ACHN (cell line): ENCODE measurements around the gene PIK3R5.

Source experiments
- DNase-seq: peaks from one replicate; pipeline ENCODE4 v3.0.0-alpha.2; 2015
- in situ Hi-C: cut with HindIII; loops from 2 replicates; pipeline ENCODE4 v1.10.0; 2017; ENCODE audit warnings: low sequenced_read_pairs, low pct_ligation_motif_present, low pct_unique_long_range_greater_than_20kb

PIK3R5 gene

DNA sequence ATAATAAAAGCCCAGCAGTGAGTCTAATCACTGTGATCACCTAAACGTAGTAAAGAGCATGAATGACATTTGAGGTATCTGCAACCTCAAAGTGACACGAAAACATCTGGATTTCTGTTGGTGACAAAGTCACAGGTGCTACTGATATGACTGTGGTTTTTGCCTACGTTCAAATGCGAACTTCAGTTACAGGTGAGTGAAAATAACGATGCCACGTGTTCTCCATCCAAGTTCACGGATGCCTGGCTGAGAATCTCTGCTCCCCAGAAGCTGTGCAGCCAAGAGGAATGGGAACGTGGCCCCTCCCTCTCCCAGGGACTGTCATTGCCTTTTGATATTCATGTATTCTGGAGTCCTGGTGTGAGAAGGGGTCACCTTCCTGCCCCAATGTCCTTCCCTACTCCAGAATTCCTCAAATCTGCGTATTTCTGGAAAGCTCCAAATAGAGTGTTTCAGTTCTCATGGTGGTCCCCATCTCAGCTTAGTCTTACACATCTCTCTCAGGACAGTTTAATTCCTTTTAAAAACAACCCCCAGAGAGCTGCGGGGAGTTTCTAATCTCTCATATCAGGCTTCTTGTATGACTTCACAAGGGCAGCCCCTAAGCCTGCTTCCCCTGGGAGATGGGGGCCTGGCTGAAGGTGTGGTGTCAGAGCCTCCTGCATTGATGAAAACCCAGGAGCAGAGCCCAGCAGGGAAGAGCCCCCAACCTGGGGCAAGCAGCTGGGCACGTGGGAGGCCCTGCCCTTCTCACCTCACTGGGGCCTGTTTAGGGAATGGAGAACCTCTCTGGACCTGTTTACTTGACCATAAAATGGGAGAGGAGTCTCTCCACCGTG is 25.8 kb downstream of the PIK3R5 start:
- no peak for DNase-seq
- in situ Hi-C loops: no loop called here

DNA sequence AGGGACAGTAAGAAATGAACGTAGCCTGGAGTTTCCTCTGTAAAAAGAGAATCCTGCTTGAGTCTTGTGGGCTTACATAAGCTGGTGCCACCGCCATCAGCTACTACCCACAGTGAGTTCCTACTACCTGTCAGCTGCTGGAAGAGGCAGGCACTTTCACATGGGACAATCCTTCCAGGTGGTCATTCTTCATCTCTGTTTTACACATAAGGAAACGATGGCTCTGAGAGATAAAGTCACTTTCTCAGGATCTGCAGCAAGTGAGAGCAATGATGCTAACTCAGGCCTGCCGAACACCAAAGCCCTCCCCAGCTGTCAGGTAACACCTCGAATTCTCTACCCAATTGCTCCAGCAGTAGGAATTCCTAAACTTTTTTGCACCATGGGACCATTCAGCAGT is 26.6 kb downstream of the PIK3R5 start:
- in situ Hi-C loops: no loop called here
- DNase-seq: no peak

DNA sequence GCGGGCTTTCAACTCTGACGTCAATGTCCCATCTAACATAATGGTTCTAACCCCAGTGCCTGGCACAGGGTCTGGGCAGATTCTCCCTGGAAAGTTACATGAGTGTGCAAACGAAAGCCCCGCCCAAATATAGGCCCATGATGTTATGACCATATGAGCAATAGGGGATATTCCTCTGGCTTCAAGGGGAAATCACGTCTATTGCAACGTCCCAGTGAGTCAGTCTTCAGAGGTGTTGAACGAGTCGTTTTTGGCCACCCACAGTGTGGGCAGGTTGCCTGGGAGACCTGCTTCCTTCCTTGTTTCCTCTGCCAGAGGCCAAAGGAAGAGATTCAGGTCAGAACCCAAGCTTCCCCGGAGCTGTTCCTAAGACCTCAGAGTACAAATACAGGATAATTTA is 30.3 kb downstream of the PIK3R5 start:
- in situ Hi-C loops: no loop called here
- no peak for DNase-seq

DNA sequence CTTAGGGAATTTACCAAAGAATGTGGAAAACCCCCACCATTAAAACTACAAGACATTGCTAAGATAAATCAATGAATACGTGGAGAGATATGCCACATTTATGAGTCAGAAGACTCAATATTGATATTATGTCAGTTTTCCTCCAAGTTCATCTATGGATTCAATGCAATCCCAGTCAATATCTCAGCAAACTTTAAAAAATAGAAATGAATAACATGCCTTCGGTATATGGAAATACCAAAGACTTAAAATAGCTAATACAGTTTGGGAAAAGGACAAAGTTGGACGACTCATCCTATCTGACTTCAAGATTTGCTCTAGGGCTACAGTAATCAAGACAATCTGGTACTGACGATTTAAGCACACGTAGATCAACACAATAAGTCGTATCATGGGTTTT is 31.2 kb downstream of the PIK3R5 start:
- DNase-seq: no peak
- in situ Hi-C loops: no loop called here

DNA sequence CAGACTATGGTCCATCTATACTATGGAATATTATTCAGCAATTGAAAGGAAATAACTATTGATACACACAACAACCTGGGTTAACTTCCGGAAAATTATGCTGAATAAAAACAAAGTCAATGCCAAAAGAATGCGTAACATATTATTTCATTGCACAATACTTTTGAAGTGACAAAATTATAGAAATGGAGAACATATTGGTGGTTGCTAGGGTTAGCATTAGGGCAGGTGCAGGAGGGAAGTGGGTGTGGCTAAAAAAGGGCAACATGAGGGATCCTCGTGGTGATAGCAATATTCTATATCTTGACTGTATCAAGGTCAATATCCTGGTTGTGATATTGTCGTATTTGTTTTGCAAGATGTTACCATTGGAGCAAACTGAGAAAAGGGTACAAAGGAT is 34.9 kb downstream of the PIK3R5 start:
- DNase-seq: no peak
- in situ Hi-C loops: no loop called here

DNA sequence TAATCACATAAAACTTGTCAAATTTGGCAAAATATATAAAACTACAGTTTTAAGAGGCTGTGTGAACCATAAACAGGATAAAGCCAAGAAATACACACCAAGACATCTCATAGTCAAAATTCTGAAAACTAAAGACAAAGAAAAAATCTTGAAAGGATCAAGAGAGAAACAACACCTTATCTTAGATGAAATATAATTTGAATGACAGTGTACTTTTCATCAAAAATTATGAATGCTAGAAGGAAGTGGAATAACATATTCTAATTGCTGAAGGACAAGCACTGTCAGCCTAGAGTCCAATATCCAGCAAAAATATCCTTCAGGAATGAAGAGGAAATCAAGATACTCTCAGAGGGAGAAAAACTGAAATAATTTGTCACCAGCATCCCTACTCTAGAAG is 37.2 kb downstream of the PIK3R5 start:
- in situ Hi-C loops: no loop called here
- DNase-seq: no peak

DNA sequence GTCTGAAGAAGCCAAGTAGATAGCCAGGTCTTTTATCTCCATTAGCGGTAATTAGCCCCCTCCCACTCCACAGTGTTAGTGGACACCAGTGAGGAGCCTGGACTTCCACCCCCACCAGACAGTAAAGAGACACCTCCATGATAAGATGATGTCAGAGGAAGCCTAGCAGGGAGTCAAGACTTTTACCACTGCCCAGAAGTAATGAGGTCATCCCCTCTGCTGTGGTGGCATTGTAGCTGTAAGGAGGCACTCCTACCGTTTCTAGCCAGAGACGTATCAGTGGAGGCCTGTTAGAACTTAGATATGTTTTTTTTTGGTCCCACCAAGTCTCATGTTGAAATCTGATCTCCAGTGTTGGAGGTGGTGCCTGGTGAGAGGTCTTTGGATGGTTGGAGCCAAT is 38.1 kb downstream of the PIK3R5 start:
- DNase-seq: no peak
- in situ Hi-C loops: no loop called here

DNA sequence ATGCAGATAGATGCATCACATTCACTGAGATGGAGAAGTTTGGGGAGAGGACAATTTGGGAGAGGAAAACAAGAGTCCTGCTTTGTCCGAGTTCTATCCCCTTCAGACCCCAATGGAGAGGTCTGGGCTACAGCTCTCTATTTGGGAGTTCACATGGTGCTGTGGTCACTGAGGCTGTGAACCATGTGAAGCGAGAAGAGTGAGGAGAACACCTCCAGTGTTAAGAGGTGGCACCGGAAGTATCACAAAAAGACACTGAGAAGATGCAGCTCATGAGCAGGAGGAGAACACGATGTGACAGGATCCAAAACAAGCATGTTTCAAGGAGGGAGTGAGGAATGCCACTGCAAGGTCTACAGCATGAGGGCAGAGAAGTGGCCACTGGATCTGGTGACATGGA is 39.7 kb downstream of the PIK3R5 start:
- in situ Hi-C loops: no loop called here
- DNase-seq: no peak

DNA sequence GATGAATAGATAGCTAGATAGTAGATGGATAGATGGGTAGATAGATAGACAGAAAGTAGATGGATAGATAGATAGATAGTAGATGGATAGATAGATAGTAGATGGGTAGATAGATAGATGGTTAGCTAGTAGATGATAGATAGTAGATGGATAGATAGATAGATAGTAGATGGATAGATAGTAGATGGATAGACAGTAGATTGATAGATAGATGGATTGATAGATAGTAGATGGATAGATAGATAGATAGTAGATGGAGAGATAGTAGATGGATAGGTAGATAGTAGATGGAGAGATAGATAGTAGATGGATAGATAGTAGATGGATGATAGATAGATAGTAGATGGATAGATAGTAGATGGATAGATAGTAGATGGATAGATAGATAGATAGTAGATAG is 40.4 kb downstream of the PIK3R5 start:
- DNase-seq: no peak
- in situ Hi-C loops: no loop called here

DNA sequence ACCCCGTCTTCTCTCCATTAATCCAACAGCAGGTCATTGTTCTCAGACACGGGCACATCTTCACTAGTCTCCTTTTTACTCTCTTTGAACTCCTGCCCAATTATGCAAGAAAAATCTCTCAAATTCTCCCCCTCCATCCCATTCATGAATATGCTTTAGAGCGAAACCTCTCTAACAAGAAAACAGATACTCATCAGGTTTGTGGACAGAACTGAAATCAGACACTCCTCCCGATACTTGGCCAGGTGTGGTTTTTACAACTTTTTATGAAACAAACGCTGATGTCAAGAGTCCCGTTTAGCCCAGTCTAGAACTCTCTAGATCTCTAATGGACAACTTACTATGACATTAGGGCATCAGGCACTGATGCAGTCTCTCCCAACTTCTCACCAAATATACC is 40.9 kb downstream of the PIK3R5 start:
- DNase-seq: no peak
- in situ Hi-C loops: no loop called here

DNA sequence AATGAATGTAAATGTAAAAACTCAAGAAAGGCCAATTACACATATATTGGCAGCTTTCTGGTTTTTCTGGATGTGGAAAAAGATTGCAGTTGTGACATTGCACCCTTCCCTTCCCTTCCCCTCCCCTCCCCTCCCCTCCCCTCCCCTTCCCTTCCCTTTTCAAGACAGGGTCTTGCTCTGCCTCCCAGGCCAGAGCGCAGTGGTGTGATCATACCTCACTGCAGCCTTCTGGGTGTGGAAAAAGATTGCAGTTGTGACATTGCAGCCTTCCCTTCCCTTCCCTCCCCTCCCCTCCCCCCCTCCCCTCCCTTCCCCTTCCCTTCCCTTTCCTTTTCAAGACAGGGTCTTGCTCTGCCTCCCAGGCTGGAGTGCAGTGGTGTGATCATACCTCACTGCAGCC is 41.7 kb downstream of the PIK3R5 start:
- in situ Hi-C loops: no loop called here
- no peak for DNase-seq

DNA sequence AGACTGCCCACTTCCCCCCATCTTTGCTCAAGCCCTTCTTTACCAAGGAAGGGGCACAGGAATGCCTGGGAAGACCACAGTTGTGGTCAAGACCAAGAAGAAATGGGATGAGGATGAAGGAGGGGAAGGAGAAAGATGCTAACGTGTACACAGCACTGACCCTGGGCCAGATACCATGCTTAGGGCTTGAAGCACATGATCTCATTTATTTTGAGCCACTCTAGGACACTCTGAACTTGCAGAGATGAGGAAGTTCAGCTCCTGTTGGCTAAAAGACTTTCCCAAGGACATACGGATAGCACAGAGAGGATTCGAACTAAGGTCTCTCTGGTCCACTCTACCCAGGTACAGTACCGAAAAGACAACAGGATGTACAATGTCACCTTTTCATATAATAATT is 42.6 kb downstream of the PIK3R5 start:
- no peak for DNase-seq

DNA sequence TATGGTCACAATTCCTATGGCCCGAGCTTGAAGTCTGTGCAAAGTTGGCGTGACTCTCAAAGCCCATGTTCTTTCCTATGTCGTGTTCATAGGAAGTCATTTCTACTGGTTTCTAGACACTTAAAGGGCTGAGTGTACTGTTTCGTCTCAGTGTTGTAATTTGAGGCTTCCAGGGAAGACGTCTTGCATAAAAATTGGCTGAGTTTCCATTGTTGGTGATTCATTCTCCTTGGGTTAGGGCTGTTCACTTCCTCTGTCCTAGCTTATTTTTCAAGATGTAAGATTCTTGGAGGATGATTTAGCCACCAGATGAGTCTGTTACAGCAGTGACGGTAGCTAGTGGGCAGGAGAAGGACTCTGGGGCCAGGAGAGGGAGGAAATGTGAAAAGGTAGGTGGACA is 43.1 kb downstream of the PIK3R5 start:
- DNase-seq: peak; percentile 9
- in situ Hi-C loops: no loop called here

More for the DNA sequence above, 42.6 kb downstream of the PIK3R5 start:
- in situ Hi-C loops: no loop called here

DNA sequence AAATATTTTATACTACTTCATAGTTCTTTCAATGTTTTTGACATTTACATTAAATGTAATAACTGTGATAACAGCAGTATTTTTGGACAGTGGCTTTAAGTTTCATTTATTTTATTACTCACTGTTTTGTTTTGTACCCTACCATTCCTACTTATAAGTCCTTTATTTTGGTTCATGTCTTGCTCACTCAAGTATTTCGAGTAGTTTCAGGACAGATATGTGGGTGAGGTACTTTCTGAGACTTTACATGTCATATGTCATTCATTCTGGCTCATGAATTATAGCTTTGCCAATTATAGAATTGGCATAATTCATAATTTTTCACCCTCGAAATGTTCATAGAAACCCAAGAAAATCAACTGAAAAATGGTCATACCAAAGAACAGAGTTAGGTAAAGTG is 44.4 kb downstream of the PIK3R5 start:
- DNase-seq: no peak
- in situ Hi-C loops: no loop called here

DNA sequence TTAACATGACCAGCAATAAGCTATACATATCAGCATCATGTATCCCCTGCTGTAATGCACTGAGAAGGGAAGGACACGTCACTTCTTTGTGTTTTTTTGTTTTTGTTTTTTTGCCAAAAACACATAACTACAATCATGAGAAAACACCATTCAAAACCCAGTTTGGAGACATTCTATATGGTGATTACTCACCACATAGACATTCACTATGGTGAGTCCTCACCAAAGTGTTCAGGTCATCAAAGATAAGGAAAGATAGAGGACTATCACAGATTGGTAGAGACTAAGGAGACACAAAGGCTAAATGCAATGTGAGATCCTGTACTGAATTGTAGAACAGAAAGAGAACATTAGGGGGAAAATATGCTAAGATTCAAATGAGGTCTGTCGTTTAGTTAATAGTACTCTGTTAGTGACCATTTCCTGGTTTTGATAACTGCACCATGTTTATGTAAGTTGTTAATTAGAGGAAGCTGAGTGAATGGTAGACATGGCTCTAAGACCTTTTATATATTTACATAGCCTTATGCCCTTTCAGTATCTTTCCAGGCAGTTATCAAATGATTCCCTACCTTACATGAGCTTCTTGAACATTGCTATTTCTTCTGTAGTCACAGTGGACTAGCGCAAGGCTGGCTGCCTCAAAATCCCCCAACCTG is 46.6 kb downstream of the PIK3R5 start:
- in situ Hi-C loops: no loop called here
- DNase-seq: no peak

DNA sequence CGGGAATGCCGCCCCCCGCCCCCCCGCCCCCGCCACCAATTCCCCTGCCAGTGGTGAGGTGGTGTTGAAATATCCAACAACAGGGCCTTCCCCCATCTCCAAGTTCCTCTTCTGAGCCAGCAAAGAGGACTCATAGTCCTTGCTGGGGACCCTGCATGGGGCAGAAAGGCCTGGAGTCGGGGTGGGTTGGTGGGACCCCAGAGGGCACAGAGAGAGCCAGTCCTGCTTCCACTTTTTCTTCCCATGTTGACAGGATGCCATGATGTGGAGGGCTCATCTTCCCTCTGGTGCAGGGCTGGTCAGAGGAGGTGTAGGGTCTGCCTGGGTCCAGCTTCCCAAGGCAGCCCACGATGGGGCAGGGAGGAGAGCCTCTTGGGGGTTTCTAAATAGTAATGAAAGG is 49.0 kb downstream of the PIK3R5 start:
- in situ Hi-C loops: no loop called here
- no peak for DNase-seq

DNA sequence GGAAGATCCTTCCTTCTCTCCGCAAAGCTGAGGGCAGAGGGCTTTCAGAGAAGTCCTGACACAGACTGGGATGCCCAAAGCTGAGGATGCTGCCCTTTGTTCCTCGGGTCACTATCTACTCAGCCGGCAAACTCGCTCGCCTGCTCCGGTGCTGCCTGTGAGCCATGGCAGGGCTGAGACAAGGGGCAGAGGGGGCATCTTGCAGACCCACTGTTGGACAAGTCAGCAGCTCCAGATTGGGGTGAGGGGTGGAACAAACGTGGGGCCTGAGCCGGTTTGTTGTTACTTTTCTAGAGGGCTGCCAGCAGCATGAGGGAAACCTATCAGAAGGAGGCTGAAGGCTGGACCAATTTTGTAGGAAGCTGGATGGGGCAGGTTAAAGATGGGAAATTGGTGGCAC is 51.0 kb downstream of the PIK3R5 start:
- in situ Hi-C loops: no loop called here
- DNase-seq: no peak

DNA sequence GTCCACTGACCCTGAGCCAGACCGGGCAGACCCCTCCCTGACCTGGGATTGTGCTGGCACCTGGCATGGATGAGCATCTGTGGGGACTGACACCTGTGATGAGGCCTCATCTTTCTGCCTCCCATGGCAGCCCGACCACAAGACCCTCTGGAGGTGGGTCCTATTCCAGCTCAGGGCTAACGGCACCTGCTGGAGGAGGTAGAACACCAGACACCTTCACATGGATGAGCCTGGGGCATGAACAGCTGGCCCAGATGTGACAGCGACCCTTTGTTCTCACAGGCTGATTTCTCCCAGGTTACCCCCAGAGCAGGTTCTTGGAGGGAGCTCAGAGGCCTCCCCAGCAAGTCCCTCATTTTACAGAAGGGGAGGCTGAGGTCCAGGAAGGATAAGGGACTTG is 51.6 kb downstream of the PIK3R5 start:
- no peak for DNase-seq
- in situ Hi-C loops: no loop called here

DNA sequence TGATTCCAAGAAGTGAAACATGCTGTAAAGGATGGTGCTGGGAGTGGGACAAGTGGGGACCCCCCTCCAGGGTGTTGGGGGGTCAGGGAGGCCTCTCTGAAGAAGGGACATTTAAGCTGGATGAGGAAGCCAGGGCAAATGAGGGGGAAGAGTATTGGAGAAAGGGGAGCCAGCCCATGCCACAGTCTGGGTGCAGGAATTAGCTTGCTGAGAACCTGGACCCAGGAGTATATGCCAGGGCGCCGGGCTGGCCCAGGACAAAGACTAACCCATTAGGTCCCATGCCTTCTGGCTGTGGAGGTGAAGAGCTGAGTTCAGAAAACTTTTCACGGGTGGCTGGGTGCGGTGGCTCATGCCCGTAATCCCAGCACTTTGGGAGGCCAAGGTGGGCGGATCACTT is 52.4 kb downstream of the PIK3R5 start:
- in situ Hi-C loops: no loop called here

More for the DNA sequence above, 52.4 kb downstream of the PIK3R5 start:
- no peak for DNase-seq
